Inflammatory macrophage treated with lipopolysaccharide for 4 hours (primary cell): ENCODE measurements around the gene FXYD3.

Experiments used
- DNase-seq: peaks from one replicate; pipeline ENCODE4 v3.0.0-alpha.2; 2020

The FXYD3 gene

GRCh38 chr19:35164418-35164817 is 48.8 kb downstream of the FXYD3 start:
- DNase-seq, result no peak

GRCh38 chr19:35165200-35166058 is 49.8 kb downstream of the FXYD3 start:
- DNase-seq, result no peak

- no peak for DNase-seq
Measured at GRCh38 chr19:35166100-35167063, 50.8 kb downstream of the FXYD3 start.

- DNase-seq, result peak; percentile 25
Measured at GRCh38 chr19:35167251-35168119, 51.9 kb downstream of the FXYD3 start.

- DNase-seq, result no peak
Measured at GRCh38 chr19:35168196-35168595, 52.6 kb downstream of the FXYD3 start.

GRCh38 chr19:35169221-35169995 is 53.8 kb downstream of the FXYD3 start:
- no peak for DNase-seq

GRCh38 chr19:35170359-35171061 is 54.9 kb downstream of the FXYD3 start:
- DNase-seq, result peak; percentile 34

- no peak for DNase-seq
Measured at GRCh38 chr19:35171730-35172129, 56.1 kb downstream of the FXYD3 start.
